ENCODE results near the gene VAPA.

Gene VAPA

DNA sequence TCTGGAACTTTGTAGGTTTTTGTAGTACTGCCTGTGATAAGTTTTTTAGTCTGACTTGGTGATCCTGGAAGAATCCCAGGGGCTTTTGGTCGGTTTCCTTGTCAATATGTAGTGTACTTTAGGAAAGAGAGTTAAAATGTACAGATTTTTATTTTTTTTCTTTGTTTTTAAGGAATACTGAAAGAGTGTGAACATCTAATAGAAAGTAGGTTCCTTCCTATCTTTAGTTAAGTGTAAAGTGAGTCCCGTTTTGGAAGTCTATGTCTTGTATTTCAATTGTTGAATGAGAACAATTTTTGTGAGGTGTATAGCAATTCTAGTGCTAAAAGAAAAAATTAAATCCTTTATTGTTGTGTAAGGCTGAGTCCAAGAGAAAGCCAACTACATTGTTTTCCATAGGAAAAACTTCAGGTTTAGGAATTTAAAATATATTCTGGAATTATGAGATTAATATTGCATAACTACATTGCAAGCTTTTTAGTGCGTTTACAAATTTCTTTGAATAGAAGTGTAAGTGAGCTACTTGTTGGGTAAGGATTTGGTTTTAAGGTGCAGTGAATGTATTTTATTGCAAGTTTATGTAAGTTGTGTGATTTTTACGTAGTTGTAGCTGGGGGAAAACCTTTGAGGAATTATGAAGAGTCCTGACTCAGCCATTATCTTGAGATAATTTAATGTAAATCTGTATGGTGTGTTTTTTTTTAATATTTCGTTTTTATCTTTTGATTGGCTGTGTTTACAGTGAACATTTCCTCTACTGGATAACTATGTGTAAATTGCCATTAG, 1.7 kb downstream of the VAPA start:
- DNase-seq: no peak

- DNase-seq: peak; percentile 22
Measured at GRCh38 chr18:9916077-9916639, 2.3 kb downstream of the VAPA start.

DNA sequence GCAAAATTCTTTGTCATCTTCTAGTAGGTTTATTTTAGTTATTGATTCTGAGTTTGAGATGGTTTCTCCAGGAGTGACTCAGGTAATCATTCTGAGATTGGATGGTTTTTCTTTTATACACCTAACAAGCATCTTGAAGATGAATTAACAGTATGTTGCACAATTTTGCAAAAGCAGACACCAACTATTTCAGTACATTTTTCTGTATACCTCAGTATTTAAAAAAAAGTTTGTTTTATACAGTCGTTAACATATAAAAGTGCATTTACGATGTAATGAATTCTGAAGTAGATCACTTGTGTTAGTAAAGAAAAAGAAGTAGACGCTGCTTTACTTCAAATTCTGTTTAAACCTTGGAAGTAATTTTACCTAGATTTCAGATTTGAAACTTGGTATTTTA, 3.0 kb downstream of the VAPA start:
- DNase-seq: no peak

DNA sequence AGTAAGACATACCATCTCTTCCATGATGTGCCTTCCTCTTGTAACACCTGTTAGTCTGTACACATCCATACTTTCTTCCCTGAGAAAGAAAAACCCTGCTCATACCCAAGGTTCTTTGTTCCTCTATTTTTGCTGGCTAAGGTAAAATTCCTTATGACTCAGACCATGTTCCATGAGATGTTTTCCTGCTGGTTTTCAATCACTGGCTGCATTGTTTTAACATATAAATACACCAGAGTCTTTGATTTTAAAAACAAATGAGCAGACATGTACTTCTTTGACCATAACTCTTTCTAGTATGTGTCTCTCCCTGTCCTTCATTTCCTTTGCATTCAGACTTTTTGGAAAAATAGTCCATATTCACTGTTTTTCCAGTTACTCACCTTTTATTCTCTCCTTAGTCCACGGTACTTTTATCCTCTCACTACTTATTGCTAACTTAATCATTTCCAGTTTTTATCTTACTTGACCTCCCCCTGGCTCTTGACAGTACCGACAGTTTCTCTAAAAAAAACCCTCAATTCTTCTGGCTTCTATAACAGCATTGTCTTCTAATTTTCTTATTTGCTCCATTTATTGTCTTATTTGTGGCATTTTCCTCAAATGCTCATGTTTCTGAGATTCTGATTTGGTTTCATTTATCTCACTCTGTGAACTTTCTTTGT, 4.3 kb downstream of the VAPA start:
- DNase-seq: peak; percentile 36

GRCh38 chr18:9919564-9920232, 5.9 kb downstream of the VAPA start:
- no peak for DNase-seq

DNA sequence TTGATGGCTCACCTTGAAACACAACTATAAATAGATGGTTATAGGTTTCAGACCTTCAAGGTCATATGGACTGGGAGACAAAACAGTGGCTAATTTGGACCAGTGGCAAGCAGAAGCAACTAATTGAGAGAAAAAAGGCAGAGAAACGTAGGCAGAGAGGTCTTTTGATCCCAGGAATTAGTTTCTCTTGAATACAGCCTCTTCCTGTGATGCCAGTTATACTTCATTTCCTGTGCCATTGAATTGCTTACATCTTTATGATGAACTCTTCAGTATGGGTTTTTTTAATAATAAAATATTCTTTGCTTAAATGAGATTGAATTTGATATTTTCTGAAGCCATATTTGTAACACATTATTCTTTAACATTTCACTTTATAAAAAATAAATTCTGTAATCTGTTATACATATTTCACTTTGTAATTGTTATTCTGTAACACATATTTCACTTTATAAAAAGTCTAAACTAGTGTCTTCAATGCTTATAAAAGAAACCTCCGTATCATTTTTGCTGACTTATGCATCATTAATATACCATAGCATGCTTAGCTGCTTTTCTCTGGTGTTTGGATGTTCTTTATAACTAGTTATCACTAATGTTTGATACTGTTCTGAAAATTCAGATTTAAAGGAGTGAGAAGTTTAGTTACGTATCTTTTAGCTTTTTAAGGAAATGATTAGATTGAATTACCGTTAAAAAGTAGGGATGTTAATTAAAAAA, 8.9 kb downstream of the VAPA start:
- DNase-seq: no peak

GRCh38 chr18:9924371-9924943, 10.6 kb downstream of the VAPA start:
- no peak for DNase-seq

DNA sequence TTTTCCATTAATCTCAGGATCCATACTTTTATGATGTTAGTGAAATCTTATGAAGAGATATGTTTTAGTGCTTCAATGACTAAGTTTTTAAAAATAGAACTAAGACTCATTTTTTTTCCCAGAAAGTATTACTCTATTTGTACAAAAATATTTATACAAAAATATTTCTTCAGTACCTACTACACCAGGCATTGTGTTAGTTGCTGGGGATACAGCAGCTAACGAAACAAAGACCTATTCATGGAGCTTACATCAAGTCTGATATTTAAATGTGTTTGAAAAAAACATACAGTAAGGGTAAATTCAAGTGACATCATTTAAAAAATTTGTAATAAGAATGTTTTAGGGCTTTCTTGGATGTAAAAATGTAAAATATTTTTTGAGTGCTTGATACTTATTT, 11.6 kb downstream of the VAPA start:
- peak; percentile 32 for DNase-seq

DNA sequence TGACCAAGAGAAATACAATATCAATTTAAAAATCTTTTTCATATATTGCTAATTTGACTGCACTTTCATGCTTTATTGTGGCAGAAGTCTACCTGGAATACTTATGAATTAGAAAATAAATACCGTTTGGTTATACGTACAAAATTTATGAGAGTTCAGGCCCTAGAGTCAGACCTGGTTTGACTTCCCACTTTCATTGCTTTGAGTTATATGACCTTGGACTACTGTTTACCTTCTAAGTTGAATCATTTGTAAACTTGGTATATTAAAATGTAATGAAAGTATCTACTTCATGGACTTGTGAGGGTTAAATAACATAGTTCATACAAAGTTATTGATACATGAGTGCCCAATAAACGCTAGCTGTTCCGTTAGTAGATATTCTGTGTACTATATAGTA, 12.0 kb downstream of the VAPA start:
- DNase-seq: no peak

DNA sequence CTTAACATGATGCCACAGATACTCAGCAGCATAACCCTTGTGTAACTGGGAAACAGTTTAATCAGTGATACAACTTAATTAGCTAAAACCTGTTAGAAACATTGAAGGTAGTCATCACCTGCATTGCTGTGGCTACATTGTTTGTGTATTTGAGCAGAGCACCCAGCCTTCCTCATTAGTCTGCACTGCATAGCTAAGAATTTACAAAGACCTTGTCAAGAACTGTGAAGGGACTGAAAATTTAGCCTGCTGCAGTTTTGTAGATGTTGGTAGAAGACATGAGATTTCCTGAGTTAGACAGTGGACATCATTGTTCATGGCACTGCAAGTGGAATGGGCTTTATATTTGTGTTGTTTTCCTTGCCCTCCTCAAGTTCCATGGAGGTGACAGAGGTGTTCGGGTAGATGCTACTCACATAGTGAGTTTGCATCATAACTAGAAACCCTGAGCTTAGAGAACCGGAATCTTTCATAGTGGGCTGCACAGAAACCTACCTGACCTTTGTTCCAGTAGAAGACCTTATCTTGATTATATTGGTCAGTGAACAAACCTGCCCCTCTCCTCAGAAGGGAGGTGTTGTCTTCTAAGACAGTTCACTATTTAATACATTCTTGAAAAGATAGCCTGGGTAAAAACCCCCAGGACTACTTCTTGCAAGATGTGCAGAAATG, 12.5 kb downstream of the VAPA start:
- DNase-seq: no peak

DNA sequence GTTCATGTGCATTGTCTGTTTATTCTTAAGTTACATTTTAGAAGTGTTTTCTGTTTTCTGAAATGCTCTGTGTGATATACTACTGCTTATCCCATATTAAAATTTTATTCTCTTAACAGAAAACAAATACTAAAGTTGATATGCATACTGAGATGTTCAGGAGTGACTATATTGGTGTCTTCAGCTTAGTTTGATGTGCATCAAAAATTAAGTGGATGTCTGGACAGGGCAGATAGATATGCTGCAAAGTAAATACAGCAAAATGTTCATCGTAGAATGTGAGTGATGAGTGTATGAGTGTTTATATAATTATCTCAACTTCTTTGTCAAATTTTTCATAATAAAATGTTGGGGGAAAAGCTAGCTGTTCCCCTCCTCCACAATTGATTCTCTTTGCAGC, 13.2 kb downstream of the VAPA start:
- DNase-seq: no peak

- no peak for DNase-seq
Measured at GRCh38 chr18:9927392-9928063, 13.7 kb downstream of the VAPA start.

DNA sequence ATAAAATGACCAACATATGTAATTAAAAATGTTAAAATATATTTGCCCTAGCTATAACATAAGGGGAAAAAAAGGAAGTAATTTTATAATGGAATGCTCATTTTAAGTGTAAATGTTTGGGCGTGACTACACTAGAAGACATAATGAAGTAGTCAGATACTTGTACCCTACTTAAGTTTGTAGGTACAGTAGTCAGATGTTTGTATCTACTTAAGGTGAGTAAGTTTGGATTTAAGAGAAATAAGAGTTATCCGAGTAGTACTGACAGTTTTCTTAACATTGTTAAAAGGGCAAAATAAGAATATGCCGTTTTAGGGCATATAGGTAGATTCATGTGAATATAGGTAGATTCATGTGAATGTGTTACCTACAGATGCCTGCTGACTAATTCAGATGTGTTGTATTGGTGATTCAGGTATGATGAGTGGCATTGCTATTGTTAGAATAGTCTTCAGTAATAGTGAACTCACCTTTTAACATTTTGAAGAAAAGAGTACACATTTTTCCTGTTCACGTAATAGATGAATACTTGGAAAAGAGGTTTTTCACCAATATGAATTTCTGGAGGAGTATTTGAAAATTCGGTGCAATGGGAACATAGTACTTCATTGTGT, 14.9 kb downstream of the VAPA start:
- DNase-seq: no peak

DNA sequence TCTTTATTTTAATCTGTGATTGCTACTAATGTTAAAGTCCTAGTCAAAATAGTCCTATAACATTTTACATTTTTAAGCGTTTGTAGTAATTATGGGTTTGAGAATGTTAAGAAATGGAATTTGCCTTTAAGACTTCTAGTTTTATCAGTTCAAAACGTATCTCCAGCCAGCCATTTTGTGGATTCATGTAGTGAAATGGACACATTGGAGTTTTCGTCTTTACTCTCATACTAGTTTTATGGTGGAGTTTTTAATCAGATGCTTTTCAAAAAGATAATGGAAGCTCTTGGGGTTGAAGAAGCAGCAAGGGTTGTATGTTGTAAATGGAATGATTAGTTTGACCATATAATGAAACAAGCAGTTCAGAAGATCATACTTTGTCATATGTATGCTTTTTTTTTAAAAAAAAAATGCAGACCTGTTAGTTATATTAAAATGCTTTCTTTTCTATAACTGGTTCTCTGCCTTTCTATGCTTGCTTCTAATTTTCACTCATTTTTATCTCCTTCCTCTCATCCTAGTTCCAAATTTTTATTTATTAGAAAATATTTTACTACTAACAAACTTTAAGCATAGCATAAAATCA, 16.6 kb downstream of the VAPA start:
- no peak for DNase-seq

DNA sequence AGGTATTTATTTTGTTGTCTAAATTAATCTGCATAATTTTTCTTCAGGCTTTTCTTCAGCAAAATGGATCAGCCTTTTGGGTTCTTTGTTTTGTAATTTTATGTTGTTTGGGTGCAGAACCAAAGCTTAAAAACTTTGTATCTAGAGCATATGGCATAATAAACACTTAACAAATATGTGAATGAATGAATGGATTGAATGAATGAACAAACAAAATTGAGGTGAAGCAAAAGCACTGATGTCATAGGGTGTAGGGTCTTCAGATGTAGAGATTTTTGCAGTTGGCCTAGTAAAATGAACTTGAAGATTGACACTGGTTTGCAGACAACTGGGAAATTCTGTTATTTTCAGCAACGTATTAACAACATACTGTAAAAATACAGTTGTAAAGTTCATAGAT, 17.3 kb downstream of the VAPA start:
- DNase-seq: no peak

GRCh38 chr18:9931678-9932077, 17.9 kb downstream of the VAPA start:
- DNase-seq: no peak

- no peak for DNase-seq
Measured at GRCh38 chr18:9933865-9934264, 20.0 kb downstream of the VAPA start.

GRCh38 chr18:9934274-9934673, 20.5 kb downstream of the VAPA start:
- no peak for DNase-seq

- no peak for DNase-seq
Measured at GRCh38 chr18:9941103-9941502, 27.3 kb downstream of the VAPA start.

DNA sequence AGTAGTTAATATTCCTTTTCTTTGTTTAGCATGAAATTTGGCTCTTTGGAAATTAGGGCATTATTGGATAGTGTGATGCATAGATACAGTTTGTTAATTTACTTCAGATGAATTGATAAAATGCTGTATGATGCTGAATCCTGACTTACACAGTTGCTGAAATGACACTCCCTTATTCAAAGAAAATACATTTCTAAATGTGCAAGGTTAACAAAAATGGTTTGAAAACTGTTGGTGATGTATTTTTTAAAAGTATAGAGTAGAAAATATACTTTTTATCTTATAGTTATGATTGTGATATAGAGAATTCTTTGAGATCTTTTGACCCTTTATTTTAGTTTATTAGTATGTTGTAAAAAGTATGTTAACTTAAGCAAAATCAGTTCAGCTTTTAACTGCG, 27.8 kb downstream of the VAPA start:
- no peak for DNase-seq

- no peak for DNase-seq
Measured at GRCh38 chr18:9943311-9943710, 29.5 kb downstream of the VAPA start.

All from fibroblast of skin of right biceps (primary cell).